Trophoblast cell (in vitro differentiated cells and primary cell): Measurements from ENCODE around the gene TINAG.

Source experiments
- DNase-seq, 2 donors: peaks; one replicate each; pipeline ENCODE4 v3.0.0-alpha.2; 2016
- H2AFZ ChIP-seq: 2 replicates; pipeline ENCODE4 v1.6.1; 2013; ENCODE audit warnings: low read length, moderate library complexity, mild to moderate bottlenecking; ENCODE audit not compliant: insufficient read depth, poor library complexity
- H2AK5ac ChIP-seq: 2 replicates; pipeline ENCODE4 v1.6.1; 2013; ENCODE audit warnings: mild to moderate bottlenecking, low read length
- H2BK120ac ChIP-seq: 2 replicates; pipeline ENCODE4 v1.6.1; 2013; ENCODE audit warnings: low read length, mild to moderate bottlenecking, moderate library complexity; ENCODE audit not compliant: insufficient read depth, poor library complexity
- H2BK12ac ChIP-seq: 2 replicates; pipeline ENCODE4 v1.6.1; 2013; ENCODE audit warnings: mild to moderate bottlenecking, low read length, moderate library complexity
- H2BK5ac ChIP-seq: 2 replicates; pipeline ENCODE4 v1.6.1; 2013; ENCODE audit warnings: low read length, low read depth, moderate library complexity, mild to moderate bottlenecking; ENCODE audit not compliant: poor library complexity
- H3K14ac ChIP-seq: 2 replicates; pipeline ENCODE4 v1.6.1; 2013; ENCODE audit warnings: mild to moderate bottlenecking, low read length
- H3K18ac ChIP-seq: 2 replicates; pipeline ENCODE4 v1.6.1; 2013; ENCODE audit warnings: mild to moderate bottlenecking, low read length
- H3K23ac ChIP-seq: 2 replicates; pipeline ENCODE4 v1.6.1; 2013; ENCODE audit warnings: low read length
- H3K27ac ChIP-seq: 2 replicates; pipeline ENCODE4 v1.5.1; 2013; ENCODE audit warnings: low read depth, mild to moderate bottlenecking, inconsistent platforms, low read length, moderate library complexity
- H3K27me3 ChIP-seq: 2 replicates; pipeline ENCODE4 v1.6.1; 2013; ENCODE audit warnings: inconsistent platforms, mild to moderate bottlenecking, low read length, moderate library complexity; ENCODE audit not compliant: insufficient read depth
- H3K36me3 ChIP-seq, 2 experiments: 1 replicate in 1 of 2; 2 replicates in 1 of 2; pipeline ENCODE4 v1.6.1; 2013; ENCODE audit warnings: low read length in 2 of 2, mild to moderate bottlenecking in 2 of 2, moderate library complexity in 1 of 2; ENCODE audit not compliant: insufficient read depth in 2 of 2, control insufficient read depth in 1 of 2
- H3K4ac ChIP-seq: 2 replicates; pipeline ENCODE4 v1.6.1; 2013; ENCODE audit warnings: low read depth, mild to moderate bottlenecking, low read length, moderate library complexity
- H3K4me1 ChIP-seq, 2 experiments: 1 replicate in 1 of 2; 2 replicates in 1 of 2; pipeline ENCODE4 v1.6.1; 2013; ENCODE audit warnings: low read length in 2 of 2, mild to moderate bottlenecking in 2 of 2, moderate library complexity in 1 of 2; ENCODE audit not compliant: insufficient read depth in 2 of 2, control insufficient read depth in 1 of 2
- H3K4me2 ChIP-seq: 2 replicates; pipeline ENCODE4 v1.6.1; 2013; ENCODE audit warnings: inconsistent platforms, mild to moderate bottlenecking, low read length, moderate library complexity
- H3K4me3 ChIP-seq: 2 replicates; pipeline ENCODE4 v1.5.1; 2013; ENCODE audit warnings: mild to moderate bottlenecking, low read depth, low read length, inconsistent platforms
- H3K79me1 ChIP-seq: one replicate; pipeline ENCODE4 v1.6.1; 2013; ENCODE audit warnings: low read length
- H3K79me2 ChIP-seq: 2 replicates; pipeline ENCODE4 v1.6.1; 2013; ENCODE audit warnings: low read length, mild to moderate bottlenecking; ENCODE audit not compliant: control insufficient read depth, insufficient read depth, poor library complexity
- H3K9ac ChIP-seq: 2 replicates; pipeline ENCODE4 v1.6.1; 2013; ENCODE audit warnings: mild to moderate bottlenecking, low read length
- H3K9me3 ChIP-seq: 2 replicates; pipeline ENCODE4 v1.6.1; 2013; ENCODE audit warnings: low read depth, mild to moderate bottlenecking, control low read depth, inconsistent platforms, low read length; ENCODE audit not compliant: insufficient read depth
- H4K12ac ChIP-seq: 2 replicates; pipeline ENCODE4 v1.6.1; 2013; ENCODE audit warnings: low read depth, mild to moderate bottlenecking, low read length, moderate library complexity
- H4K8ac ChIP-seq: 2 replicates; pipeline ENCODE4 v1.6.1; 2013; ENCODE audit warnings: low read depth, mild to moderate bottlenecking, low read length, moderate library complexity
- H4K91ac ChIP-seq: one replicate; pipeline ENCODE4 v1.6.1; 2013; ENCODE audit warnings: low read depth, mild to moderate bottlenecking, low read length, moderate library complexity
- WGBS: extraction: QIAGEN DNeasy Blood & Tissue Kit; methylation state at CpG from one replicate; pipeline ENCODE4 v1.1.7; 2013; ENCODE audit warnings: missing lambda C conversion rate; ENCODE audit not compliant: insufficient read length, insufficient coverage; ENCODE audit errors: extremely low coverage; 5-methylcytosine and 5-hydroxymethylcytosine counted together

Gene TINAG

DNA sequence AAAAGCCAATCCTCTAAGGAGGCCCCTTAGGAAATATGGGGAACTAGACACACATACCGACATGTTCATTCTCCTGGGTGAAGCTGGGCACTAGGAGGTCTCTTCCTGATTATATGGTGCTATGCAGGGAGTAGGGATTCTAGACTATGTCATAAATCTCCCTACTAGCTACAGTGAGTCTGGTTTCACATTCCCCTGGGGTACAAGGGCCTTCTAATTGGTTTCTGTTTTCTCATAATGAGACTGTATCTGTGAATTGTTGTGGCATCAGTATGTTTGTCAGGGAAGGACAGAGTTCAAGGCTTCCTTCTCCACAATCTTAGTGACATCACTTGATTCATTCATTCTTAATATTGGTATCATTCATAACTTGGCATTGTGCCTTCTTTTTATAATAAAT lies 103.5 kb downstream of the TINAG start:
- no peak overlapping the region for H3K4ac ChIP-seq
- no peak overlapping the region for H2BK120ac ChIP-seq
- H2AFZ ChIP-seq: no peak overlapping the region
- H2AK5ac ChIP-seq: no peak overlapping the region
- H3K23ac ChIP-seq: no peak overlapping the region
- H2BK12ac ChIP-seq: no peak overlapping the region
- H3K18ac ChIP-seq: no peak overlapping the region
- no peak overlapping the region for H3K27ac ChIP-seq
- no peak overlapping the region for H2BK5ac ChIP-seq
- H3K9me3 ChIP-seq: no peaks in the 10 kb centered on the region
- WGBS: no CpG with 5 or more reads among the region's 1 CpG
- no peak overlapping the region for H3K14ac ChIP-seq
- no peaks in the 10 kb centered on the region for H3K4me1 ChIP-seq
- no peaks in the 10 kb centered on the region for H3K36me3 ChIP-seq
- H4K91ac ChIP-seq: no peak overlapping the region
- H4K12ac ChIP-seq: no peak overlapping the region
- no peaks in the 10 kb centered on the region for H3K27me3 ChIP-seq
- no peaks in the 10 kb centered on the region for H3K79me1 ChIP-seq
- H3K9ac ChIP-seq: no peak overlapping the region
- no peaks in the 10 kb centered on the region for H3K79me2 ChIP-seq
- no peak overlapping the region for H4K8ac ChIP-seq
- no peak overlapping the region for H3K4me3 ChIP-seq
- H3K4me2 ChIP-seq: no peak overlapping the region
- DNase-seq: no peak

DNA sequence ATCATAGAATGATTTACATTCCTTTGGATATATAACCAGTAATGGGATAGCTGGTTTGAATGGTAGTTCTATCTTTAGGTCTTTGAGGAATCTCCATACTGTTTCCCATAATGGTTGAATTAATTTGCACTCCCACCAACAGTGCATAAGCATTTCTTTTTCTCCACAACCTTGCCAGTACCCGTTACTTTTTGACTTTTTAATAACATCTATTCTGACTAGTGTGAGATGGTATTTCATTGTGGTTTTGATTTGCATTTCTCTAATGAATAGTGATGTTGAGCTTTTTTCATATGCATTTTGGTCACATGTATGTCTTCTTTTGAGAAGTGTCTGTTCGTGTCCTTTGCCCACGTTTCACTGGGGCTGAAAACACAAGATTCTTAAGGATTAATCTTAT lies 107.3 kb downstream of the TINAG start:
- Histone ChIP-seq H3K9me3 (no peaks in the 10 kb centered on the region), H3K4me3 (no peak overlapping the region), H4K12ac (no peak overlapping the region), H3K36me3 (no peaks in the 10 kb centered on the region), H3K14ac (no peak overlapping the region), H3K79me2 (no peaks in the 10 kb centered on the region), H3K23ac (no peak overlapping the region), H2BK5ac (no peak overlapping the region), H3K4me1 (no peaks in the 10 kb centered on the region), H3K9ac (no peak overlapping the region), H3K18ac (no peak overlapping the region), H3K79me1 (no peaks in the 10 kb centered on the region), H3K4ac (no peak overlapping the region), H2AFZ (no peak overlapping the region), H4K91ac (no peak overlapping the region), H3K27me3 (no peaks in the 10 kb centered on the region), H2BK120ac (no peak overlapping the region), H3K27ac (no peak overlapping the region), H2BK12ac (no peak overlapping the region), H2AK5ac (no peak overlapping the region), H4K8ac (no peak overlapping the region), H3K4me2 (no peak overlapping the region)
- no CpG with 5 or more reads among the region's 3 CpGs for WGBS
- DNase-seq: no peak

DNA sequence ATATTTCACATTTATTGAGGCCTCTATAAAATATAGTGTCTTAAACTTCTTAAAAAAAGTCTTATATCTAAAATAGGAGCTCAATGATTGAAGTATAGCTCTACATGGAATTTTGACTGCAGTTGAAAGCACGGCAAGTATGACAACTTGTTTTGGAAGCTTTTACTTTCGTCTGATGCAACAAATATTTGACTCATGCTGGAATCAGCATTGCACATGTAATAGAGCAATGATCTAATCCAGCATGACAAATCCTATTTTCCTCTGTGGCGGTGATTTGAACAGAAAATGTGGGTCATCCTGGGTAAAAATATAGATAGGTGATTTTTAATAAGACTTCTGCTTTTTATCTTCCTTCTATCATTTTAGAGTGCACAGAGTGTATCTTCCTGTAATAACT lies 111.6 kb downstream of the TINAG start:
- H3K27me3 ChIP-seq: no peaks in the 10 kb centered on the region
- H2BK5ac ChIP-seq: no peak overlapping the region
- no peak overlapping the region for H2BK12ac ChIP-seq
- H3K4me2 ChIP-seq: no peak overlapping the region
- WGBS: no CpG with 5 or more reads among the region's 3 CpGs
- H4K91ac ChIP-seq: no peak overlapping the region
- H3K36me3 ChIP-seq: no peaks in the 10 kb centered on the region
- H3K14ac ChIP-seq: no peak overlapping the region
- no peak overlapping the region for H3K4ac ChIP-seq
- DNase-seq: peak; percentile 63 to 90
- H2AFZ ChIP-seq: no peak overlapping the region
- no peaks in the 10 kb centered on the region for H3K79me1 ChIP-seq
- H3K4me1 ChIP-seq: no peaks in the 10 kb centered on the region
- H3K23ac ChIP-seq: no peak overlapping the region
- no peak overlapping the region for H4K8ac ChIP-seq
- no peaks in the 10 kb centered on the region for H3K79me2 ChIP-seq
- H2BK120ac ChIP-seq: no peak overlapping the region
- no peak overlapping the region for H3K4me3 ChIP-seq
- H3K27ac ChIP-seq: no peak overlapping the region
- H2AK5ac ChIP-seq: no peak overlapping the region
- H4K12ac ChIP-seq: no peak overlapping the region
- H3K18ac ChIP-seq: no peak overlapping the region
- H3K9me3 ChIP-seq: no peaks in the 10 kb centered on the region
- H3K9ac ChIP-seq: no peak overlapping the region

DNA sequence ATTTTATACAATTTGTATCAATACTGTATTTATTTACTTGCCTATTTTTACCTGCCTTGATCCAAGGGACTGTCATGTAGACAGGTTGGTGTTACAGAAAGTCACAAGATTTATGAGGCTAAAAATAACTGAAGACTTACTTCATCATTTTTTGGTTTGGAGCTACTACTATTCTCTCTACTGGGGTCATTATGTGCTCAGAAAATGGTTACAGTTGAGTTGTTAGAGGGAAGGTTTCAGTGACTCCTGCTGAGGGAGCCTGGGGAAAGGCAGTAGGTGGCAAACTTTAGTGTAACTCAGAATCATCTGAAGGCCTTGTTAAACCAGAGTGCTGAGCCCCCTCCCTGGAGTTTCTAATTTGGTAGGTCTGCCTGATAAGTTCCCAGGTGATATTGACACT lies 118.8 kb downstream of the TINAG start:
- H3K18ac ChIP-seq: no peak overlapping the region
- no peak overlapping the region for H3K23ac ChIP-seq
- H3K79me1 ChIP-seq: no peaks in the 10 kb centered on the region
- no peak overlapping the region for H4K8ac ChIP-seq
- H3K36me3 ChIP-seq: no peaks in the 10 kb centered on the region
- H3K9ac ChIP-seq: no peak overlapping the region
- no peak overlapping the region for H2AFZ ChIP-seq
- no peak overlapping the region for H2AK5ac ChIP-seq
- no peak overlapping the region for H3K4ac ChIP-seq
- H3K27ac ChIP-seq: no peak overlapping the region
- H3K14ac ChIP-seq: no peak overlapping the region
- no peak overlapping the region for H4K91ac ChIP-seq
- H2BK120ac ChIP-seq: no peak overlapping the region
- no peaks in the 10 kb centered on the region for H3K79me2 ChIP-seq
- no peaks in the 10 kb centered on the region for H3K9me3 ChIP-seq
- H2BK5ac ChIP-seq: no peak overlapping the region
- H3K4me1 ChIP-seq: no peaks in the 10 kb centered on the region
- no peaks in the 10 kb centered on the region for H3K27me3 ChIP-seq
- H3K4me3 ChIP-seq: no peak overlapping the region
- no peak overlapping the region for H2BK12ac ChIP-seq
- DNase-seq: no peak
- H4K12ac ChIP-seq: no peak overlapping the region
- H3K4me2 ChIP-seq: no peak overlapping the region
